Sigmoid colon (tissue), 7 donors: ENCODE results near the gene PSMC3. TPM values are rescaled to one million over a fixed set of nuclear protein-coding genes. Genes with fewer than 3 reads are reported as not detected.

ENCODE experiments used
- DNase-seq: peaks from one replicate; pipeline ENCODE4 v3.0.0-alpha.2; 2019
- H3K27ac ChIP-seq, 4 donors: fragments of 200-600 bp; sonication (generic); one replicate each; pipeline ENCODE4 v1.5.1; 2016 to 2019; ENCODE audit warnings: mild to moderate bottlenecking in 1 of 4
- H3K27me3 ChIP-seq, 3 donors: fragments of 200-600 bp; sonication (generic); one replicate each; pipeline ENCODE4 v1.5.1; 2019; ENCODE audit warnings: mild to moderate bottlenecking in 1 of 3
- H3K36me3 ChIP-seq, 4 donors: fragments of 200-600 bp; sonication (generic); one replicate each; pipeline ENCODE4 v1.5.1; 2016 to 2019
- H3K4me1 ChIP-seq, 4 donors: fragments of 200-600 bp; sonication (generic); one replicate each; pipeline ENCODE4 v1.5.1; 2017 to 2019
- H3K4me3 ChIP-seq, 4 donors: fragments of 200-600 bp; sonication (generic); one replicate each; pipeline ENCODE4 v1.5.1; 2017 to 2019; ENCODE audit warnings: mild to moderate bottlenecking in 2 of 4, moderate library complexity in 1 of 4
- H3K9me3 ChIP-seq, 4 donors: fragments of 200-600 bp in 3 of 4; sonication (generic) in 3 of 4; one replicate each; pipeline versions ENCODE4 v1.5.1 to v1.6.1; 2013 to 2019
- CTCF ChIP-seq, 4 experiments: fragments of 450-650 bp in 3 of 4; fragments of 200-600 bp in 1 of 4; IDR thresholded peaks; one replicate each; pipeline ENCODE4 v1.5.1; 2016 to 2019; ENCODE audit warnings: antibody characterized with exemption in 4 of 4, mild to moderate bottlenecking in 3 of 4, moderate library complexity in 2 of 4
- EP300 ChIP-seq, 4 donors: sonication (generic); formaldehyde crosslinking; IDR thresholded peaks; one replicate each; pipeline ENCODE4 v1.6.1; 2017; ENCODE audit warnings: antibody characterized with exemption in 4 of 4
- POLR2A ChIP-seq, 2 donors: fragments of 450-650 bp; IDR thresholded peaks; one replicate each; pipeline ENCODE4 v1.6.1; 2016; ENCODE audit warnings: antibody characterized with exemption in 2 of 2, mild to moderate bottlenecking in 2 of 2, moderate library complexity in 2 of 2
- POLR2AphosphoS5 ChIP-seq, 4 donors: sonication (generic); formaldehyde crosslinking; IDR thresholded peaks; one replicate each; pipeline ENCODE4 v1.6.1; 2017; ENCODE audit warnings: antibody characterized with exemption in 4 of 4
- WGBS, 2 donors: extraction: QIAGEN DNeasy Blood & Tissue Kit; methylation state at CpG; one replicate each; pipeline ENCODE4 v1.1.7; 2013; 5-methylcytosine and 5-hydroxymethylcytosine counted together
- intact Hi-C: fragments of 100-400 bp; cut with DNase I; formaldehyde crosslinking; loops from one replicate; pipeline ENCODE4 v1.15.1; 2023
- polyA plus RNA-seq, 3 donors: library from polyadenylated mRNA; stranded (reverse); fragments of 200-250 nt; gene quantifications; one replicate each; pipeline ENCODE4 v1.2.3, GENCODE V29; 2013
- total RNA-seq, 4 donors: library from RNA; depleted of rRNA; stranded (reverse); fragments of >200 nt; gene quantifications; one replicate each; pipeline ENCODE4 v1.1.0, GENCODE V29; 2016
- donor health status: healthy with polysubstance abuse.
- donor health status: Bipolar disorder and iron deficiency.
- donor health status: healthy.

The PSMC3 gene
- total and polyA plus RNA-seq, 7 donors, result 104 to 202 (median 151) TPM

- intact Hi-C loops, result no loop called here
- H3K36me3 ChIP-seq, result no peaks in the 10 kb centered on the region
- H3K27me3 ChIP-seq, result no peaks in the 10 kb centered on the region
- H3K4me1 ChIP-seq, result no peaks in the 10 kb centered on the region
- H3K27ac ChIP-seq, result no peak overlapping the region
- DNase-seq, result no peak
- H3K4me3 ChIP-seq, result no peak overlapping the region
- TF ChIP-seq POLR2AphosphoS5 (IDR thresholded peaks at IDR 0.05) (no peak), POLR2A (IDR thresholded peaks at IDR 0.05) (no peak), CTCF (IDR thresholded peaks at IDR 0.05) (no peak), EP300 (IDR thresholded peaks at IDR 0.05) (no peak)
- whole genome bisulfite sequencing, 2 donors, result 82 to 89% methylated on average over 9 of the region's 9 CpGs
- no peaks in the 10 kb centered on the region for H3K9me3 ChIP-seq
Measured at GRCh38 chr11:47446833-47447232, 20.6 kb upstream of the PSMC3 start.

- DNase-seq, result no peak
- no peak overlapping the region for H3K4me3 ChIP-seq
- 96 to 97% methylated on average over 4 of the region's 4 CpGs for WGBS, 2 donors
- H3K4me1 ChIP-seq, result no peaks in the 10 kb centered on the region
- no peak for TF ChIP-seq POLR2AphosphoS5 (IDR thresholded peaks at IDR 0.05)
- no peak for TF ChIP-seq EP300 (IDR thresholded peaks at IDR 0.05)
- TF ChIP-seq POLR2A (IDR thresholded peaks at IDR 0.05), result no peak
- TF ChIP-seq CTCF (IDR thresholded peaks at IDR 0.05), result no peak
- no peak overlapping the region for H3K27ac ChIP-seq
- H3K9me3 ChIP-seq, result no peaks in the 10 kb centered on the region
- intact Hi-C loops, result no loop called here
- H3K36me3 ChIP-seq, result no peaks in the 10 kb centered on the region
- H3K27me3 ChIP-seq, result no peaks in the 10 kb centered on the region
Measured at GRCh38 chr11:47445840-47446239, 19.6 kb upstream of the PSMC3 start.

GRCh38 chr11:47443817-47444216 is 17.6 kb upstream of the PSMC3 start:
- Histone ChIP-seq H3K27me3 (no peaks in the 10 kb centered on the region), H3K4me1 (no peaks in the 10 kb centered on the region), H3K27ac (no peak overlapping the region), H3K36me3 (no peaks in the 10 kb centered on the region), H3K9me3 (no peaks in the 10 kb centered on the region), H3K4me3 (no peak overlapping the region)
- TF ChIP-seq EP300 (IDR thresholded peaks at IDR 0.05) (no peak), POLR2AphosphoS5 (IDR thresholded peaks at IDR 0.05) (no peak), POLR2A (IDR thresholded peaks at IDR 0.05) (no peak), CTCF (IDR thresholded peaks at IDR 0.05) (no peak)
- DNase-seq, result no peak
- WGBS, 2 donors, result 77 to 81% methylated on average over 3 of the region's 3 CpGs
- intact Hi-C loops, result no loop called here

GRCh38 chr11:47443028-47443700 is 16.9 kb upstream of the PSMC3 start:
- intact Hi-C loops, result no loop called here
- H3K36me3 ChIP-seq, result no peaks in the 10 kb centered on the region
- no peak overlapping the region for H3K4me3 ChIP-seq
- no peaks in the 10 kb centered on the region for H3K27me3 ChIP-seq
- 87 to 90% methylated on average over 12 of the region's 12 CpGs for WGBS, 2 donors
- TF ChIP-seq POLR2AphosphoS5 (IDR thresholded peaks at IDR 0.05), result no peak
- no peak for TF ChIP-seq POLR2A (IDR thresholded peaks at IDR 0.05)
- no peak for TF ChIP-seq EP300 (IDR thresholded peaks at IDR 0.05)
- DNase-seq, result no peak
- peaks cover 0 to under 1% (median 0%) of the 10 kb centered on the region in 4 donors for H3K4me1 ChIP-seq
- no peak overlapping the region for H3K27ac ChIP-seq
- no peaks in the 10 kb centered on the region for H3K9me3 ChIP-seq

- Histone ChIP-seq H3K27me3 (no peaks in the 10 kb centered on the region), H3K9me3 (no peaks in the 10 kb centered on the region), H3K27ac (no peak overlapping the region), H3K4me1 (peaks cover 0 to 6% (median 5%) of the 10 kb centered on the region in 4 donors), H3K36me3 (no peaks in the 10 kb centered on the region), H3K4me3 (no peak overlapping the region)
- no peak for DNase-seq
- 92 to 95% methylated on average over 8 of the region's 8 CpGs for WGBS, 2 donors
- no peak for TF ChIP-seq EP300 (IDR thresholded peaks at IDR 0.05)
- TF ChIP-seq CTCF (IDR thresholded peaks at IDR 0.05), result no peak
- no peak for TF ChIP-seq POLR2AphosphoS5 (IDR thresholded peaks at IDR 0.05)
- no peak for TF ChIP-seq POLR2A (IDR thresholded peaks at IDR 0.05)
- intact Hi-C loops, result no loop called here
Measured at GRCh38 chr11:47442514-47442913, 16.3 kb upstream of the PSMC3 start.
